Astrocyte (in vitro differentiated cells and primary cell): ENCODE data around the gene NAP1L4.

Experiments
- CTCF ChIP-seq: IDR thresholded peaks from 2 replicates; pipeline ENCODE4 v1.5.1; 2011; ENCODE audit warnings: low read depth, mild to moderate bottlenecking, inconsistent platforms, low read length, moderate library complexity; ENCODE audit not compliant: insufficient read depth
- EZH2 ChIP-seq: IDR thresholded peaks from 2 replicates; pipeline ENCODE4 v1.6.1; 2012; ENCODE audit warnings: mild to moderate bottlenecking, low read length, inconsistent platforms; ENCODE audit not compliant: insufficient read depth

GRCh38 chr11:2916892-2917645 is 75.1 kb downstream of the NAP1L4 start:
- no peak for TF ChIP-seq CTCF
- TF ChIP-seq EZH2: no peak
